H7 (cell line): ENCODE data around the gene GPR3. TPM values are rescaled to one million over a fixed set of nuclear protein-coding genes. Genes with fewer than 3 reads are reported as not detected.
A peak's percentile ranks its signal among the peaks of the same experiment; 100 is the strongest.
"Not testable (repeated sequence)": the region's sequence is repeated elsewhere in the genome, so short reads cannot be mapped to it uniquely, and the experiment has no call there.

Experiments used
- DNase-seq: peaks from one replicate; pipeline ENCODE4 v3.0.0; 2012
- H3K27me3 ChIP-seq: 2 replicates; pipeline ENCODE4 v1.6.0; 2011; ENCODE audit warnings: mild to moderate bottlenecking, low read length; ENCODE audit not compliant: control insufficient read depth, insufficient read depth
- H3K36me3 ChIP-seq: replicated peaks from 2 replicates; pipeline ENCODE4 v1.5.1; 2011; ENCODE audit warnings: low read length; ENCODE audit not compliant: control insufficient read depth, insufficient read depth
- H3K4me3 ChIP-seq: 2 replicates; pipeline ENCODE4 v1.5.1; 2011; ENCODE audit warnings: low read depth, mild to moderate bottlenecking, control low read depth, low read length, moderate library complexity; ENCODE audit not compliant: insufficient read depth
- total RNA-seq: library from RNA; depleted of rRNA; stranded (reverse); fragments of >200 nt; shearing (Covaris generic); gene quantifications from 2 replicates; pipeline ENCODE4 v1.2.3, GENCODE V29; 2014

GPR3 gene
- total RNA-seq, 1 experiment from 2014 or later = 8.5 TPM

DNA sequence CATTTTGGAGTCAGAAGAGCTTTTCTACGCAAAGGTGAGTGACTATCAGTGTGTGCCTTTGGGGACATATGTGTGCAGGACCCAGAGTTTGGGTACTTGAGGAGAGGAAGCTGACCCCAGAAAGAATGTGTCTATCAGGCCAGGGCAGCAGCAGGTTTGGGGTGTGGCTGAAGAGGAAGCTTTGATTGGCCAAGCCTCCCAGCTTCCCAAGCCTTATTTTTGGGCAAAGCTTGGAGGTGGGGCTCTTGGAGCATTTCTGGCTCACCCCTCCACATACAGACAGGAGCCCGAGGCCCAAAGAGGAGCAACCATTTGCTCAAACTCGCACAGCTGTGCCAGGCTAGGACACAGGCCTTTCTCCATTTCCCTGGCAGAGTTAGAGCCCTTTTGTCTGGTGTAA lies 4.7 kb downstream of the GPR3 start:
- no peaks in the 10 kb centered on the region for H3K27me3 ChIP-seq
- DNase-seq = no peak
- peaks cover 3% of the 10 kb centered on the region; the same call in 1 of the 2 replicates for H3K36me3 ChIP-seq

DNA sequence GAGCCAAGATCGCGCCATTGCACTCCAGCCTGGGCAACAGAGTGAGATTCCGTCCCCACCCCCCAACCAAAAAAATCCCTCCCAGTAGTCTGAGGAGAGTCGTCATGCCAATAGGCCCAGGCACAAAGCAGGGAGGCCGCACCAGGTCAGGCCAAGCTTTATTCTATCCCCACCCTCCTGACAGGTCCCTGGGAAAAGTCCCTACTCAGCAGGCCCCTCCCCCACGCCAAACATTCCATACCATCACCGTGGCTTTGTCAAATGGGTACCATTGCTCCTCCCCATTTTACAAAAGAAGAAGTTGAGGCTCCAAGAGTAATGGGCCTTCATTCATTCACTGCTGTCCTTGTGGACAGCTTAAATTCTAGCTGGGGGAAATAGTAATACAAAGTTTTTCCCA lies 5.3 kb downstream of the GPR3 start:
- Histone ChIP-seq H3K36me3 (peaks cover 3% of the 10 kb centered on the region; the same call in 1 of the 2 replicates), H3K4me3 (no peak overlapping the region), H3K27me3 (no peaks in the 10 kb centered on the region)
- DNase-seq = peak; percentile 83

More for the DNA sequence above, 4.7 kb downstream of the GPR3 start:
- H3K4me3 ChIP-seq = no peak overlapping the region

DNA sequence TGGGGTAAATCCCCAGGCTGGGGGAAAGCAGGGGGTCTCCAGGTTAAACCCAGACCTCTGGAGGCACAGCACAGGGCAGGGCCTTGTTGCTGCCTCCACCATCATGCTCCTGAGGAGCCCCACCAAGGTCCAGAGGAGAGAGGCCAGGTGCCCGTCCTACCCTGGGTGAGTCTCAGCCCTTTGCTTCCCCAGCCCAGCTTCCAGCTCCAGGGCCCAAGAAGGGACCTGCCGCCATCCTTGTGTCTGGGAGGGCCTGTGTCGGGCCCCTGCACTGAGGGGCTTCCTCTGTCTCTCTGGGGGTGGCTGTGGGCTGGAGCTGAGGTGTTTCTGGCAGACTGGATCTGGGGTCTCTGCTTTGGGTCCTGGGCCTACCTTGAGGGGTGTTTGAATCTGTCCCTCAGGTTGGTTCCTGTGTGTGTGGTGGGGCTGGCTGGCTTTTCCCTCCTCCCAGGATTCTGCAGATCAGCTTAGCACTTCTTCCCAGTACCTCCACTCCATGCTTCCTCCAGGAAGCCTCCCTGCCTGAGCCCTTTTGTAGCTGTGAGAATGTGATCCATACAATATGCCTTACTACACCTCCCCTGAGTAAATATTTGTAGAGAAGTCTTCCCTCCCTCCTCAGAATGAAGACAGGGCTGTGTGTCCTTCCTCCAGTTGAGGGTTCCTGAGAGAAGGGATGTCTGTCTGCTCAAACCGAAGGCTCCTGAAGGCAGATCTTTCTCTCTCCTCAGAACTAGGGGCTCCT lies 6.2 kb downstream of the GPR3 start:
- DNase-seq = no peak
- Histone ChIP-seq H3K27me3 (no peaks in the 10 kb centered on the region), H3K4me3 (no peak overlapping the region), H3K36me3 (peaks cover 3% of the 10 kb centered on the region; the same call in 1 of the 2 replicates)

DNA sequence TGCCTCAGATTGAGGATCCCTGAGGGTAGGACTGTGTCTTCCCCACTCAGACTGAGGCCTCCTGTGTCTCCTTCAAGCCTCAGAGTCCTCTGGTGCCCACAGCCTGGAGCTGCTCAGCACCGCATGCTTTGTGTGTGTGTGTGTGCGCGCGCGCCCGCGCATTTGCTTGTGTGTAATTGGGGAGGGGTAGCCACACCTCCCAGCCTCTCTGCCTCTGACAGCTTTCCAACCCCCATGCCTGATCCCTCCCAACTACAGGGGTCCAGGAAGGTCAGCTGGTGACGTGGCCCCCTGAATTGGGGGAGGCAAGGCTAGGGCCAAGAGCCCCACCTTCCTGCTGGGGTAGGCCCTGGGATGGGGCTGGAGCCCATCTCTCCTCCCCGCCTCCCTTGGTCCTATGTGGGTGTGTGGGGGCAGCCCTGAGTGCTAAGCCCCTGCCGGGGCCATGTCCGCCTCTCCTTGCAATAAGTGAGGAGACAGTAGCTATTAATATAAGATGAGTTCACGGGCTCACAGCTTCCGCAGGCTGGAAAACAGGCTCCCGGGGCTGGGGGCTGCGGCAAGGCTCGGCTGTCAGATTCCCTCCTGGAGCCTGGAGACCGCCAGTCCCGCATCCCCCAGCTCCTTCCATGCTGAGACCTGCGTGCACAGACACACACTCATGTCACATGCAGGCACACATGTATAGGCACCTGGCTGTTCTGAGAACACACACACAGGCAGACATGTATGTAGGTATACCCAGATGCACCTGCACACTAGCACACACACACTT lies 7.0 kb downstream of the GPR3 start:
- 0 out of 2 replicates have a peak, but pooled peaks cover 2% of the 10 kb centered on the region for H3K36me3 ChIP-seq
- no peak overlapping the region for H3K4me3 ChIP-seq
- H3K27me3 ChIP-seq = no peaks in the 10 kb centered on the region
- no peak for DNase-seq

DNA sequence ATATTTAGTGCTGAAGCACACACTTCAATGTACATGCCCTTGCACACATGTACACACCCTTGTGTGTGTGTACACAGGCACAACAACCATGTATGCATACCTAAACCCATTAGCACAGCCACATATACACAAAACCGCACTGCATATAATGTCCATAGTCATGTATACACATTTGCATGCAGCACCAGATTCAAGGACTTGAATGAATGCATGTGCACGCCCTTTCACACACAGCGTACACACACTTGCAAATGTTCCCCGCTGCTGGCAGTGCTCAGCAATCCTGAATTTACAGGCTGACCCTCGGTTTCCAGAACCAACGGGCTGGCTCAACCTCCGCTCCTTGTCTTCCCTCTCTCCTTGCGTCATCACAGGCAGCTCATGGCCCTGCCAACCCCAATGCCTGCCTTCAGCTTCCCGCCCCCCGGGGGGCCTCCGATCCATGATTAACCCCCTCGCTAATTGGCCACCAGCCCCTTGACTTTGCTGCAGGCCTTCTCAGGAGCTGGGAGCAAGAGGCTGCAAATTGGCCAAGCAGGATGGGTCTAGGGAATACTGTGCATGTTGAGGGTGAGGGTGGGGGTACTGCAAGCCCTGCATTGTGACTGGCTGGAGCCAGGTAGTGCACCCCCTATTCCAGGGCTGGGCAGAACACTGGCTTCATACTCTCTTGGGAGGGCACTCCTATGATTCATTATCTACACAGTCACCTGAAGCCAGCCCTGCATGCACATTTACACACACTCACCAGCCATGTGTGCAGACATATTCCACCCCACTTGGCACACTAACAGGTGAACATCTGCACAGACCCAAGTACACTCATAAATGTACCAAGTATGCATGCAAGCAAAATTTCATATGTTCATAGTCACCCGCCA lies 7.9 kb downstream of the GPR3 start:
- Histone ChIP-seq H3K36me3 (no peaks in the 10 kb centered on the region), H3K4me3 (no peak overlapping the region), H3K27me3 (no peaks in the 10 kb centered on the region)
- DNase-seq = peak; percentile 80

DNA sequence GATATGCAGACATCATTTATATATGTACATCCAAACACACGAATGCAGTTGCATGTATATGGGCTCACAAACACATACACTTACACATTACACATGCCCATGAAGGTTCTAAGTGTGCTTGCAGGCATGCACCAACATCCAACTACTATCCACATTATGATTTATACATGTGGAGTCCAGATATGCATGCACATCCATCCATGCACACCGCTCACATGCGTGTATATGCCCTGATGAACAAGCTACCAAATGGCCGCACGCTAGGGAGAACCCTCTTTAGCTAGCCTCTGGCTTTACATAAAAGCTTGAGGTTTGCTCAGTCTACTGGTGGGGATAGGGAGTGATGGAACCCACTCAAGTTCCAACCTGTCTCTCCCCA lies 8.5 kb downstream of the GPR3 start:
- no peaks in the 10 kb centered on the region for H3K36me3 ChIP-seq

DNA sequence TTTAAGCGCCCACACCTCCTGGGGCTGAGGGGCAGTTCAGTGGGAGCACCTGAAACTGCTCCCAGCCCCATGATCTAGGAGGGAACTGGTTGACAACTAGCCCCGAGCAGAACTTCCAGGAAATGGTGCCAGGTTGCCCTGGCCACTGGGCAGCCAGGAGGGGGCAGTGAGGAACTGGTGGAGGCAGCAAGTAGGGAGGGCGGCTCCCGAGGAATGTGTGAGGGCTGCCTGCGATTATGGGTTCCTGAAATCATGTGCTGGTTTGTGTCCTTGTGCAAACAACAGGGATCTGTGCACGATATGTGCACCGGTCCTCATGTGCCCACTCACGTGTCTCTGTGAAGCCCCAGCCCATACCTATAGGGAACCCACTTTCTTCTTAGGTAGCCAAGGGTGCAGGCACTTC lies 9.9 kb downstream of the GPR3 start:
- H3K4me3 ChIP-seq = no peak overlapping the region
- no peaks in the 10 kb centered on the region for H3K36me3 ChIP-seq
- no peaks in the 10 kb centered on the region for H3K27me3 ChIP-seq
- DNase-seq = peak; percentile 85

More for the DNA sequence above, 8.5 kb downstream of the GPR3 start:
- DNase-seq = no peak
- Histone ChIP-seq H3K4me3 (no peak overlapping the region), H3K27me3 (no peaks in the 10 kb centered on the region)

DNA sequence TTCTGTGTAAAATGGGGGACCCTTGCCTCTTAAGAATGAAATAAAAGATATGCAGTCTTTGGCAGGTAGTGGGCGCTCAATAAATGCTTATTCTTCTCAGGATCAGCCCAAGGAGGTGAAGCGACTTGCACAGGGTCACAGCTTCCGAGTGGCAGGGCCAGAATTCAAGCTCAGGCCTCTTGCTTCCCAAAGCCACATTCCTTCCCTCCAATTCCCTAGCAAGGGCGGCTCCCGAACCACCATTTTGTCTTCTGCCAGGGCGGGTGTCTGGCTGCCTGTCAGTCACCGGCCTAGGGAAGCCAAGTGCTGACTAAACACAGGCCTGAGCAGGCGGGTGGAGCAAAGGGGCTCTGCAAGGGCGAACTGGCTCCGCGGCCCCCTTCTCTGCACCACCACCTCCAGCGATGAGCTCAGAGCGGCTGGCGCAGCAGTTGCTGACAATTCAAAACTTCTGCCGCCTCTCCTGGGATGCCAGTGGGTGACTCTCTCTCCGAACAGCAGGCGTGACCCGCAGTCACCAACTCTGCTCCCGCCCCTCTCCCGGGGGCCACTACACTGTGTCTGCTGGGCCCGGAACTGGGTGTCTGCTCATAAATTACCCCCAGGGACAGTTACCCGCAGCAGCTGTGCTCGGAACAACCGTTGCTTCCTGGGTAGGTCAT lies 10.8 kb downstream of the GPR3 start:
- Histone ChIP-seq H3K36me3 (peaks cover 3% of the 10 kb centered on the region), H3K27me3 (no peaks in the 10 kb centered on the region), H3K4me3 (no peak overlapping the region)
- DNase-seq = peak; percentile 75

DNA sequence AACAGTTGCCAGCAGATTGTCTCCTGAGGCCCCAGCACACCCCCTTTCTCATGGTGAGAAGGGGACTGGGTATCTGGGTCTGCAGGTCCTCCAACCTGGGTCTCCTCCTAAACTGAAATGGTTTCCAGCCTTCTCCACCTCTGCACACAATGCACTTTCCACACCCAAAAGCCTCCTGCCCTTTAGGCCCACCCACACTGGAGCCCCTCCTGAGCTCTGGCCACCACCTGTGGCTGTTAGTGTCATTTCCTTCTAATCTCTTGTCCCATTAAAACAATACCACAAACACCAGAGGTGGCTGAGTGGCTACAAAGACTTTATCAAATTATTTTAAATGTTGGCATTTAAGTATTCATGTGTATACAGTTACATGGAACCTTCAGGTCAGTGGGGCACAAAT lies 11.5 kb downstream of the GPR3 start:
- H3K4me3 ChIP-seq = no peak overlapping the region
- no peaks in the 10 kb centered on the region for H3K27me3 ChIP-seq
- DNase-seq = no peak

DNA sequence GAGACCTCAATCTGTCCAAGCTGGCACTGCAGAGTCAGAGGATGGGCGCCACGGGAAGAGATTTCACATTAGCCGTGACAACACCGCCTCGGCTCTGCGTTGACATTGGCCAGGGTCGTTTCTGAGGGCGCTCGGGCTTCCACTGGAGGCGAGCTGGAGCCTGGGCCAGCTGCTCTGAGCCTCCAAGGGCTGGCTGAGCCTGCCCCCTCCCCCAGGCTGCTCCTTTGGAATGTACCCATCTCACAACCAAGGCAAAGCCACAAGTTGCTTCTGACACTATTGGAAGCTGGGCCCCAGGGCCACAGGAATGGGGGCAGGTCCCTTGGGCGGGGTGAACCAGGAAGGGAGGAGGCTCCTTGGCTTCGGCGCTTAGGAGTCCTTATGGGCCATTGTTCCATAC lies 12.7 kb downstream of the GPR3 start:
- Histone ChIP-seq H3K36me3 (peaks cover 5% of the 10 kb centered on the region), H3K27me3 (no peaks in the 10 kb centered on the region), H3K4me3 (no peak overlapping the region)
- peak; percentile 87 for DNase-seq

More for the DNA sequence above, 11.5 kb downstream of the GPR3 start:
- H3K36me3 ChIP-seq = peaks cover 5% of the 10 kb centered on the region

DNA sequence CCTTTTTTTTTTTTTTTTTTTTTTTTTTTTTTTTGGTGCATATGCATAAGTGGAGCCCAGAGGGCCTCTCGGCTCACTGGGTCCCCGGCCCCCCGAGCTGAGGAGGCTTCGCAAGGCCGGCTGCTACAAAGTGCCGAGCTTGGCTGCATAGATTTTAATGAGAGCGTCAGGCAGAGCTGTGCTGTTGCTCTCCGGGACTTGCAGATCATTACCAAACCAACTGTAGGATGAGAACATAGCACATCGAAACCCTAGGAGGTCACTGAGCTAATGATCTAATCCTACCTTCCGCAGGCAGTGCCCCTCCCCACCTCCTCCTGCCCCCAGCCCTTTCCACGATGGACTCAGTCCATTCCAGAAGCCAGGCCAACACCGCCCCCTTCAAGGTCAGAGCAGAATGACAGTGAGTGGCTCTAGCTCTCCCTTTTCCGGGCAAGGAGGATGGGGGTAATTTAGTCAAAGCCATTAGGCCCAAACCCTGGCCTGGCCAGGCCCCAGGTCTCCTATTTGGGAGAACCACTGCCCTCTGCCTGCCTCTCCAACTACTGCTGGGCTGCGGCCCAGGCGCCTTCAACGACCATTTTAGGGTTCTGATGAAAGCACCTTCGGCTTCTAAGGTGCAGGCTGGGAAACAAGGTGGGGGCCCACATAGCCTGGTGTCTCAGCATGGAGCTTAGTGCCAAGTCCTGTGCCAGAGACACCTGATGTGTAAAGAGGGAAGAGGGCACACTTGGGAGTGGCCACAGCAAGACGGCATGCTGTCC lies 13.4 kb downstream of the GPR3 start:
- not testable (repeated sequence) for H3K27me3 ChIP-seq, H3K4me3 ChIP-seq
- DNase-seq = peak; percentile 72

DNA sequence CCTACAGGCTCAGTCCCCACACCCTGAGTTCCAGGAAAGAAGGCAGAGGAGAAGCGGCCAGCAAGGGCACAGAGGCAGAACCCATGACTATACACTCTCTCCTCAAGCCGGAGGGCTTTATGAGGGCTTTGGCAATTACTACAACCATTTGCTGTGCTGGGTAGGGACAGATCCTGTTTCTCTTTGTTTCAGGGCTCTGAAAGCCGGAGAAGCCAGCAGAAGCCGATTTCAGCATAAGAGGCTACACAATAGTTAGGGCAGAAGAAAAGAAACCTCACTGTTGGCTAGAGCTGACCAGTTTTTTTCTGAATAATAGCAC lies 13.9 kb downstream of the GPR3 start:
- DNase-seq = no peak
- peaks cover 11% of the 10 kb centered on the region for H3K36me3 ChIP-seq
- no peak overlapping the region for H3K4me3 ChIP-seq
- H3K27me3 ChIP-seq = no peaks in the 10 kb centered on the region

More for the DNA sequence above, 13.4 kb downstream of the GPR3 start:
- H3K36me3 ChIP-seq = not testable (repeated sequence)

DNA sequence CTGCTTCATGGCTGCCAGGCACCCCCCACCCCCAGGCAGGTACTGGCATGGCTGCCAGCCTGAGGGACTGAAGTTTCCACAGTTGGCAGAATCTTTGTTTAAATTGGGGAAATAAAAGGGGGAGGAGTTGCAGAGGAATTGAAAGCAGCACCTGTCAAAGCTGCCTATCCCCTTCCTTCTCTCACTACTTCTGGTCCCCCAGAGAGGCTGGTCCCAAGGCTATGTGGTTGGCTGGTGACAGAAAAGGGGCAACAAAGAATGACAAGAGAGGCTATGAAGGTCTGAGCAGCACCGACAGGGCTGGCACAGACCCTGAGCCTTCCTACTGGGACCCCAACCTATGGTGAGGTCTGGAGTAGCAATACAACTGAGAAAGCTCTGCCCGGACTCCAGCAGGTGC lies 14.4 kb downstream of the GPR3 start:
- not testable (repeated sequence) for H3K4me3 ChIP-seq, DNase-seq, H3K27me3 ChIP-seq
- peaks cover 13% of the 10 kb centered on the region for H3K36me3 ChIP-seq
